ENCODE measurements around the gene CALHM4. TPM values are rescaled to one million over a fixed set of nuclear protein-coding genes. Genes with fewer than 3 reads are reported as not detected.

Gene CALHM4, protein sequence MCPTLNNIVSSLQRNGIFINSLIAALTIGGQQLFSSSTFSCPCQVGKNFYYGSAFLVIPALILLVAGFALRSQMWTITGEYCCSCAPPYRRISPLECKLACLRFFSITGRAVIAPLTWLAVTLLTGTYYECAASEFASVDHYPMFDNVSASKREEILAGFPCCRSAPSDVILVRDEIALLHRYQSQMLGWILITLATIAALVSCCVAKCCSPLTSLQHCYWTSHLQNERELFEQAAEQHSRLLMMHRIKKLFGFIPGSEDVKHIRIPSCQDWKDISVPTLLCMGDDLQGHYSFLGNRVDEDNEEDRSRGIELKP
- total RNA-seq: not detected in 2 replicates

DNA sequence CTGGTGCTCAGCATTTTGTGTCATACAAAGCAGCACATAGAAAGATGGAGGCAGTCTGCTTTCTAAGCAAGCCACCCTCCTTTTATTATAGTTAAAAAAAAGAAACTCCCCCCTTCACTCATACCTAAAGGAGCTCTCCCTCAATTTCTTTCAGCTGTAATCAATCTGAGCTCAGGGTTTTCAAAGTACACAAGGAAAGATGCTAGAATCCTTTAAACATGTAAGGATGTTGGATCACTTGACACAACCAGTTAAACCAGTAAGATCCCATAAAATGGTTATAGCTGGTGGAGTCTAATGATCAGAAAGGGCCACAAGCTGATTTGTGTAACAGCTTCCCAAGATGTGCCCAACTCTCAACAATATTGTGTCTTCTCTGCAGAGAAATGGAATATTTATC is at the start of gene CALHM4:
Gene CALHM4, plus strand, starts transcription at position 301 of the 400 bp plus-strand sequence. Its CDS starts 43 bp downstream, at position 344.

DNA sequence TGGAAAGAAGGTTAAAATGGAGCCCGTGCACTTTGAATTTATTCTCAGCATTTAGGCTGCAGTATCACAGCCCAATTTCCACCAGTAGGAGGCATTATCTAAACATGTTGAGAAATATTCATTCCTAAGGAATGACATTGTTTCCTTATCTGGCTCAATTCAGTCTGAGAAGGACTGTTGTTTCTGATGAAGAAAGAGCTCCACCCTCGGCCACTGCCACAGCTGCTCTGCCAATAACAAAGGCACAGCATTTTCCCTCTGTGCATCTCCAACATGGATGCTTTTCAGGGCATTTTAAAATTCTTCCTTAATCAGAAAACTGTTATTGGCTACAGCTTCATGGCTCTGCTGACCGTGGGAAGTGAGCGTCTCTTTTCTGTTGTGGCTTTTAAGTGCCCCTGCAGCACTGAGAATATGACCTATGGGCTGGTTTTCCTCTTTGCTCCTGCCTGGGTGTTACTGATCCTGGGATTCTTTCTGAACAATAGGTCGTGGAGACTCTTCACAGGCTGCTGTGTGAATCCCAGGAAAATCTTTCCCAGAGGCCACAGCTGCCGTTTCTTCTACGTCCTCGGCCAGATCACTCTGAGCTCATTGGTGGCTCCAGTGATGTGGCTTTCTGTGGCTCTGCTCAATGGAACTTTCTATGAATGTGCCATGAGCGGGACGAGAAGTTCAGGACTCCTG is 42.0 kb upstream of the CALHM4 start, which contains the start of gene CALHM5:
Gene CALHM5, plus strand, starts transcription at position 216 of the 687 bp plus-strand sequence. Its CDS starts 58 bp downstream, at position 274.

GRCh38 chr6:116545651-116546050 is 7.9 kb upstream of the CALHM4 start, which contains the start of gene TRAPPC3L:
Gene TRAPPC3L, minus strand, starts transcription at chr6:116545684. Its CDS starts 170 bp downstream, at chr6:116545514.

DNA sequence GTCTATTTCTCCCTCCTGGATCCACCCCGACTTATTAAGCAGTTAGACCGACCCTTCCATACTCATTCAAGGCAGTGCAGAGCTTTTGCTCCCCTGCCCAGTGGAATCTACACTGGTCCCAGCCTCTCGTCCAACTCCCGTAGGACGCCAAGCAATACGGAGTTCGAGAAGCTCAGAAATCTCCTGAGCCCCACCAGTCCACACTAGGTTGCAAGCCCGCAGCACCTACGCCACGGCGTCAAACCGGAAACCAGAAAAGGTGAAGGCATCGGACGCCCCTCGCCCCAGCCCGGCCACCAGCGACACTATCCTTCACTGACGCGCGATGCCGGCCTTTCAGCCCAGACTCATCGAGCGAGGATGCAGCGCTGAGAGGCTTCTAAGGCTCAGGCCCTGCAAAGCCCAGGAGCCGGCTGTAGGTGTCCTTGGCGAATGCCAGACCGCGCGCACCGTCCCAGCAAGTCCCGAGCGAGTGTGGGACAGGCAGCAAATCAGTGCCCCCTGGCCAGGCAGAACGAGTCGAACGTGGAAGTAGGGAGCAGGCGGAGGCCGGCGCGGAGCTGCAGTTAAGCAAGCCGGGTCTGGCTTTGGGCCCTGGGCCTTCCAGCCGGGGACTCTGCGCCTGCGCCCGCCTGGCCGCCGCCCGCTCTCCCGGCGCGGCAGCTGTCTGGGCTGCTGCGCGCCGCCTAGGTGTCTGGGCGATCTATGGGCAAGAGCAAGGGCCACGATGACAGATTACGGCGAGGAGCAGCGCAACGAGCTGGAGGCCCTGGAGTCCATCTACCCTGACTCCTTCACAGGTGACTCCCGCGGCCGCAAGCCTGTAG is 17.5 kb downstream of the CALHM4 start, which contains the start of gene RWDD1:
Gene RWDD1, plus strand, starts transcription at position 649 of the 827 bp plus-strand sequence. Its CDS starts 79 bp downstream, at position 728.

Other genes with a start within 250 kb of the CALHM4 start
- 43.0 and 64.6 TPM in 2 replicates for gene DSE, start 182.8 kb upstream of the CALHM4 start, total RNA-seq
- 2.0 and 6.2 TPM in 2 replicates for gene CALHM6, start 92.4 kb upstream of the CALHM4 start, total RNA-seq
- 2.3 and 4.0 TPM in 2 replicates for gene CALHM5, start 42.1 kb upstream of the CALHM4 start, total RNA-seq
- gene TRAPPC3L, start 8.1 kb upstream of the CALHM4 start, total RNA-seq: not detected in 2 replicates
- gene RWDD1, start 17.8 kb downstream of the CALHM4 start, total RNA-seq: 32.7 and 43.8 TPM in 2 replicates
- gene RSPH4A, start 62.7 kb downstream of the CALHM4 start, total RNA-seq: 0.40 TPM in 1 of 2 replicates, not detected in the other
- gene ZUP1, start 115.0 kb downstream of the CALHM4 start, total RNA-seq: 4.4 and 6.9 TPM in 2 replicates
- gene KPNA5, start 127.5 kb downstream of the CALHM4 start, total RNA-seq: 3.1 and 9.3 TPM in 2 replicates
- 31.2 and 45.2 TPM in 2 replicates for gene FAM162B, start 212.0 kb downstream of the CALHM4 start, total RNA-seq